Lung (tissue), 14 donors: ENCODE measurements around the gene TIMM23B. TPM values are rescaled to one million over a fixed set of nuclear protein-coding genes. Genes with fewer than 3 reads are reported as not detected.
"Not testable (repeated sequence)": the region's sequence is repeated elsewhere in the genome, so short reads cannot be mapped to it uniquely, and the experiment has no call there.

Experiments used
- ATAC-seq: fragments of 200-7000 bp; cut with Tn5 transposase; one replicate; pipeline ENCODE4 v1.9.1; 2020; ENCODE audit warnings: moderate number of reproducible peaks; ENCODE audit not compliant: insufficient read depth, low FRiP score
- DNase-seq, 3 donors: peaks; one replicate each; pipeline ENCODE4 v3.0.0-alpha.2; 2013 to 2017
- H3K27ac ChIP-seq, 2 donors: one replicate each; pipeline ENCODE4 v1.5.1; 2013; ENCODE audit warnings: mild to moderate bottlenecking in 2 of 2, moderate library complexity in 2 of 2, control low read depth in 1 of 2, inconsistent platforms in 1 of 2, low read depth in 1 of 2, low read length in 1 of 2
- H3K27me3 ChIP-seq, 3 donors: one replicate each; pipeline ENCODE4 v1.5.1; 2013; ENCODE audit warnings: low read length in 2 of 3; ENCODE audit not compliant: control insufficient read depth in 3 of 3, insufficient read depth in 3 of 3
- H3K36me3 ChIP-seq, 4 donors: one replicate each; pipeline ENCODE4 v1.5.1; 2013; ENCODE audit warnings: low read length in 4 of 4, mild to moderate bottlenecking in 1 of 4, moderate library complexity in 1 of 4; ENCODE audit not compliant: control insufficient read depth in 4 of 4, insufficient read depth in 4 of 4
- H3K4me1 ChIP-seq, 5 donors: one replicate each; pipeline ENCODE4 v1.5.1; 2013; ENCODE audit warnings: low read length in 5 of 5, mild to moderate bottlenecking in 2 of 5, moderate library complexity in 1 of 5; ENCODE audit not compliant: control insufficient read depth in 5 of 5, insufficient read depth in 5 of 5
- H3K4me3 ChIP-seq: one replicate; pipeline ENCODE4 v1.5.1; 2013; ENCODE audit warnings: mild to moderate bottlenecking, control low read depth, moderate library complexity
- H3K9ac ChIP-seq, 2 donors: one replicate each; pipeline ENCODE4 v1.5.1; 2013; ENCODE audit warnings: low read length in 2 of 2, control low read depth in 1 of 2; ENCODE audit not compliant: insufficient read depth in 1 of 2
- H3K9me3 ChIP-seq, 4 donors: one replicate each; pipeline ENCODE4 v1.5.1; 2013; ENCODE audit warnings: low read length in 3 of 4, mild to moderate bottlenecking in 1 of 4, moderate library complexity in 1 of 4; ENCODE audit not compliant: control insufficient read depth in 4 of 4, insufficient read depth in 3 of 4
- WGBS, 2 donors: extraction: QIAGEN DNeasy Blood & Tissue Kit; methylation state at CpG; one replicate each; pipeline ENCODE4 v1.1.7; 2013; 5-methylcytosine and 5-hydroxymethylcytosine counted together
- long read RNA-seq, 5 donors: transcript quantifications; one replicate each; lab custom pipeline, GENCODE V29; 2026
- polyA plus RNA-seq, 2 donors: library from polyadenylated mRNA; stranded (reverse); fragments of 200-250 nt; gene quantifications; one replicate each; pipeline ENCODE4 v1.2.1, GENCODE V29; 2013
- total RNA-seq, 2 donors: library from RNA; depleted of rRNA in 1 of 2; stranded (reverse); fragments of >200 nt in 1 of 2; gene quantifications; one replicate each; pipeline ENCODE4 v1.2.1, GENCODE V29; 2014 to 2021
- donor health status: Bipolar disorder and iron deficiency.
- donor health status: healthy.
- donor health status: DM: yes; HTN: yes; CAD: no.

The TIMM23B gene
- total RNA-seq: 10 to 100 TPM; 19.9 to 21.7 TPM
- polyA plus RNA-seq: 1 to 10 TPM; 8.5 to 9.4 TPM
- long read RNA-seq, donor 1, partial matches to known transcripts: 0 of 5 reads
- long read RNA-seq, donor 1, other reads (novel, unspliced or antisense): 0 of 5 reads
- long read RNA-seq, donor 2, partial matches to known transcripts: 0 of 1 reads
- long read RNA-seq, donor 2, other reads (novel, unspliced or antisense): 0 of 1 reads
- long read RNA-seq, donor 3, partial matches to known transcripts: 8 of 12 reads
- long read RNA-seq, donor 3, other reads (novel, unspliced or antisense): 0 of 12 reads
- long read RNA-seq, donor 4, partial matches to known transcripts: 0 of 3 reads
- long read RNA-seq, donor 4, other reads (novel, unspliced or antisense): 0 of 3 reads
- long read RNA-seq, donor 5, partial matches to known transcripts: 0 of 3 reads
- long read RNA-seq, donor 5, other reads (novel, unspliced or antisense): 0 of 3 reads

- ATAC-seq: peak; percentile 95
- H3K27me3 ChIP-seq, H3K4me1 ChIP-seq, H3K36me3 ChIP-seq, H3K9me3 ChIP-seq: not testable (repeated sequence)
- Histone ChIP-seq H3K4me3 (peak within 1 kb of the TSS; percentile 78), H3K9ac (peak within 1 kb of the TSS; percentile 69 to 90), H3K27ac (peak within 1 kb of the TSS; percentile 70 to 72)
- WGBS, 2 donors: 0 to 1% methylated on average over 76 to 81 of the region's 81 CpGs
- peak; percentile 84 to 89 (median 85) for DNase-seq
Observed at GRCh38 chr10:49941447-49942338, at the start of gene TIMM23B, which contains the start of gene PARG. Gene TIMM23B, plus strand, starts transcription at chr10:49942053. Its CDS starts 142 bp downstream, at chr10:49942195. Gene PARG, minus strand, starts transcription at chr10:49942027. Its CDS starts 302 bp downstream, at chr10:49941725.

GRCh38 chr10:49899999-49900398 lies 41.9 kb upstream of the TIMM23B start:
- H3K9me3 ChIP-seq, H3K4me1 ChIP-seq: not testable (repeated sequence)

GRCh38 chr10:49900406-49900805 lies 41.4 kb upstream of the TIMM23B start:
- WGBS, 2 donors: 73 to 87% methylated on average over 2 of the region's 3 CpGs
- H3K9ac ChIP-seq, DNase-seq, H3K9me3 ChIP-seq, H3K36me3 ChIP-seq, H3K4me3 ChIP-seq, H3K27ac ChIP-seq, H3K27me3 ChIP-seq, ATAC-seq, H3K4me1 ChIP-seq: not testable (repeated sequence)

More at GRCh38 chr10:49899999-49900398, 41.9 kb upstream of the TIMM23B start:
- H3K4me3 ChIP-seq, DNase-seq, H3K27ac ChIP-seq, H3K9ac ChIP-seq, H3K36me3 ChIP-seq, H3K27me3 ChIP-seq, ATAC-seq: not testable (repeated sequence)
- 50% methylated on average over 1 of the region's 2 CpGs; no CpG with 5 or more reads in 1 of the 2 donors for WGBS, 2 donors

GRCh38 chr10:49903829-49904228 lies 38.0 kb upstream of the TIMM23B start:
- 66 to 89% methylated on average over 3 of the region's 3 CpGs for WGBS, 2 donors
- not testable (repeated sequence) for ATAC-seq, DNase-seq

GRCh38 chr10:49908290-49909080 lies 33.4 kb upstream of the TIMM23B start:
- H3K4me1 ChIP-seq, H3K9ac ChIP-seq, H3K27ac ChIP-seq, ATAC-seq, H3K27me3 ChIP-seq, H3K36me3 ChIP-seq, H3K9me3 ChIP-seq, H3K4me3 ChIP-seq: not testable (repeated sequence)
- peak in 1 of 3 donors; percentile 2 for DNase-seq
- WGBS, 2 donors: 85 to 93% methylated on average over 4 of the region's 4 CpGs

More at GRCh38 chr10:49903829-49904228, 38.0 kb upstream of the TIMM23B start:
- not testable (repeated sequence) for H3K27ac ChIP-seq, H3K9ac ChIP-seq, H3K9me3 ChIP-seq, H3K4me3 ChIP-seq, H3K36me3 ChIP-seq, H3K4me1 ChIP-seq, H3K27me3 ChIP-seq

- H3K9ac ChIP-seq, H3K27ac ChIP-seq, DNase-seq, H3K4me3 ChIP-seq, H3K36me3 ChIP-seq, H3K27me3 ChIP-seq, H3K4me1 ChIP-seq, ATAC-seq, H3K9me3 ChIP-seq: not testable (repeated sequence)
- no CpG with 5 or more reads among the region's 1 CpG for WGBS, 2 donors
Observed at GRCh38 chr10:49910295-49910694, 31.6 kb upstream of the TIMM23B start.

- H3K27ac ChIP-seq, DNase-seq, H3K9me3 ChIP-seq, H3K4me3 ChIP-seq, H3K27me3 ChIP-seq, H3K36me3 ChIP-seq, H3K9ac ChIP-seq, ATAC-seq, H3K4me1 ChIP-seq: not testable (repeated sequence)
Observed at GRCh38 chr10:49916451-49916850, 25.4 kb upstream of the TIMM23B start.
